ENCODE data around the gene GMCL2.

GMCL2 gene

DNA sequence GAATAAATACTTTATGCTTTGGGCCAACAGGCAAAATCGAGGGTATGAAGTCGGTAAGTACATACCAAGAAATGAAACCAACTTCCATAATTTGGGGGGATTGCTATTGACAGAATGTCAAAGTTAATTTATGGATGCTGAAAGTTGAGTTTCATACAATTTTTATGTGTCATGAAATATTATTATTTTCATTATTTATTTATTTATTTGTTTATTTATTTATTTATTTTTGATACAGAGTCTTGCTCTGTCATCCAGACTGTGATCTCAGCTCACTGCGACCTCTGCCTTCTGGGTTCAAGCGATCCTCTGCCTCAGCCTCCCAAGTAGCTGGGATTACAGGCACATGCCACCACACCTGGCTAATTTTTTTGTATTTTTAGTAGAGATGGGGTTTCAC lies 4.5 kb upstream of the GMCL2 start:
- Histone ChIP-seq H3K4me3 (ENCODE audit: low read depth, low read length) (no peak overlapping the region), H3K27ac (ENCODE audit: extremely low read depth, low read depth, low read length) (no peak overlapping the region), H3K36me3 (ENCODE audit: control insufficient read depth in 2 of 2, insufficient read depth in 1 of 2, low read length in 2 of 2) (no peaks in the 10 kb centered on the region), H3K9me3 (ENCODE audit: control insufficient read depth, insufficient read depth, low read depth, low read length) (no peaks in the 10 kb centered on the region), H3K4me1 (ENCODE audit: control insufficient read depth, insufficient read depth, low read length) (no peaks in the 10 kb centered on the region)
- ChIA-PET CTCF (interaction anchor here (0.5 kb wide), 1 partner anchor 103 kb away, joined by 3 read pairs; no protein-coding TSS in a partner anchor), POLR2A (interaction anchor here (2.0 kb wide), 1 partner anchor 13 kb away, joined by 6 read pairs; the partner anchor contains the start of gene HNRNPAB)
- TF ChIP-seq, protein P1, sequence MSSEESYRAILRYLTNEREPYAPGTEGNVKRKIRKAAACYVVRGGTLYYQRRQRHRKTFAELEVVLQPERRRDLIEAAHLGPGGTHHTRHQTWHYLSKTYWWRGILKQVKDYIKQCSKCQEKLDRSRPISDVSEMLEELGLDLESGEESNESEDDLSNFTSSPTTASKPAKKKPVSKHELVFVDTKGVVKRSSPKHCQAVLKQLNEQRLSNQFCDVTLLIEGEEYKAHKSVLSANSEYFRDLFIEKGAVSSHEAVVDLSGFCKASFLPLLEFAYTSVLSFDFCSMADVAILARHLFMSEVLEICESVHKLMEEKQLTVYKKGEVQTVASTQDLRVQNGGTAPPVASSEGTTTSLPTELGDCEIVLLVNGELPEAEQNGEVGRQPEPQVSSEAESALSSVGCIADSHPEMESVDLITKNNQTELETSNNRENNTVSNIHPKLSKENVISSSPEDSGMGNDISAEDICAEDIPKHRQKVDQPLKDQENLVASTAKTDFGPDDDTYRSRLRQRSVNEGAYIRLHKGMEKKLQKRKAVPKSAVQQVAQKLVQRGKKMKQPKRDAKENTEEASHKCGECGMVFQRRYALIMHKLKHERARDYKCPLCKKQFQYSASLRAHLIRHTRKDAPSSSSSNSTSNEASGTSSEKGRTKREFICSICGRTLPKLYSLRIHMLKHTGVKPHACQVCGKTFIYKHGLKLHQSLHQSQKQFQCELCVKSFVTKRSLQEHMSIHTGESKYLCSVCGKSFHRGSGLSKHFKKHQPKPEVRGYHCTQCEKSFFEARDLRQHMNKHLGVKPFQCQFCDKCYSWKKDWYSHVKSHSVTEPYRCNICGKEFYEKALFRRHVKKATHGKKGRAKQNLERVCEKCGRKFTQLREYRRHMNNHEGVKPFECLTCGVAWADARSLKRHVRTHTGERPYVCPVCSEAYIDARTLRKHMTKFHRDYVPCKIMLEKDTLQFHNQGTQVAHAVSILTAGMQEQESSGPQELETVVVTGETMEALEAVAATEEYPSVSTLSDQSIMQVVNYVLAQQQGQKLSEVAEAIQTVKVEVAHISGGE (tag by site-specific recombination; conservative IDR thresholded peaks at IDR 0.05; ENCODE audit: low read depth): peak; percentile 68
- TF ChIP-seq ZNF521 (tag by site-specific recombination; IDR thresholded peaks at IDR 0.05) (no peak), ZNF266 (tag by site-specific recombination; IDR thresholded peaks at IDR 0.05; ENCODE audit: low read depth) (peak; percentile 78), ZNF394 (tag by site-specific recombination; IDR thresholded peaks at IDR 0.05; ENCODE audit: borderline replicate concordance) (peak; percentile 86; the same call in 1 of the 2 replicates), IKZF3 (tag by site-specific recombination; IDR thresholded peaks at IDR 0.05) (no peak), ZNF19 (tag by site-specific recombination; IDR thresholded peaks at IDR 0.05; ENCODE audit: low read depth) (0 out of 2 replicates have a peak, but pooled peaks have one; percentile 30), ZNF623 (tag by site-specific recombination; IDR thresholded peaks at IDR 0.05) (peak; percentile 53), ZNF791 (tag by site-specific recombination; IDR thresholded peaks at IDR 0.05) (0 out of 2 replicates have a peak, but pooled peaks have one; percentile 19), ZNF555 (tag by site-specific recombination; conservative IDR thresholded peaks at IDR 0.05) (peak; percentile 57), ZNF202 (tag by site-specific recombination; IDR thresholded peaks at IDR 0.05; ENCODE audit: borderline replicate concordance) (peak; percentile 93), ZNF16 (tag by site-specific recombination; IDR thresholded peaks at IDR 0.05; ENCODE audit: low read depth) (no peak), ZNF510 (tag by site-specific recombination; IDR thresholded peaks at IDR 0.05; ENCODE audit: insufficient replicate concordance) (peak; percentile 68), ZNF223 (tag by site-specific recombination; IDR thresholded peaks at IDR 0.05) (0 out of 2 replicates have a peak, but pooled peaks have one; percentile 26), ZBTB8A (tag by site-specific recombination; IDR thresholded peaks at IDR 0.05) (peak; percentile 61), ZNF514 (tag by site-specific recombination; IDR thresholded peaks at IDR 0.05) (0 out of 2 replicates have a peak, but pooled peaks have one; percentile 31), ZBTB1 (tag by site-specific recombination; IDR thresholded peaks at IDR 0.05) (0 out of 2 replicates have a peak, but pooled peaks have one; percentile 56), ZNF292 (tag by site-specific recombination; IDR thresholded peaks at IDR 0.05; ENCODE audit: borderline replicate concordance, low read depth) (peak; percentile 68; the same call in 1 of the 2 replicates), ZNF530 (tag by site-specific recombination; IDR thresholded peaks at IDR 0.05; ENCODE audit: low read depth) (0 out of 2 replicates have a peak, but pooled peaks have one; percentile 12), ZNF560 (tag by site-specific recombination; IDR thresholded peaks at IDR 0.05; ENCODE audit: borderline replicate concordance) (peak; percentile 70; the same call in 1 of the 2 replicates), ZNF433 (tag by site-specific recombination; IDR thresholded peaks at IDR 0.05; ENCODE audit: low read depth) (peak; percentile 67; the same call in 1 of the 2 replicates), ZNF354C (tag by site-specific recombination; IDR thresholded peaks at IDR 0.05; ENCODE audit: borderline replicate concordance, low read depth) (0 out of 2 replicates have a peak, but pooled peaks have one; percentile 38), ZNF664 (tag by site-specific recombination; IDR thresholded peaks at IDR 0.05) (0 out of 2 replicates have a peak, but pooled peaks have one; percentile 16)
- TF ChIP-seq, protein P2, sequence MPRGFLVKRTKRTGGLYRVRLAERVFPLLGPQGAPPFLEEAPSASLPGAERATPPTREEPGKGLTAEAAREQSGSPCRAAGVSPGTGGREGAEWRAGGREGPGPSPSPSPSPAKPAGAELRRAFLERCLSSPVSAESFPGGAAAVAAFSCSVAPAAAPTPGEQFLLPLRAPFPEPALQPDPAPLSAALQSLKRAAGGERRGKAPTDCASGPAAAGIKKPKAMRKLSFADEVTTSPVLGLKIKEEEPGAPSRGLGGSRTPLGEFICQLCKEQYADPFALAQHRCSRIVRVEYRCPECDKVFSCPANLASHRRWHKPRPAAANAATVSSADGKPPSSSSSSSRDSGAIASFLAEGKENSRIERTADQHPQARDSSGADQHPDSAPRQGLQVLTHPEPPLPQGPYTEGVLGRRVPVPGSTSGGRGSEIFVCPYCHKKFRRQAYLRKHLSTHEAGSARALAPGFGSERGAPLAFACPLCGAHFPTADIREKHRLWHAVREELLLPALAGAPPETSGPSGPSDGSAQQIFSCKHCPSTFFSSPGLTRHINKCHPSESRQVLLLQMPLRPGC (tag by site-specific recombination; IDR thresholded peaks at IDR 0.05): no peak
- TF ChIP-seq, protein P3, sequence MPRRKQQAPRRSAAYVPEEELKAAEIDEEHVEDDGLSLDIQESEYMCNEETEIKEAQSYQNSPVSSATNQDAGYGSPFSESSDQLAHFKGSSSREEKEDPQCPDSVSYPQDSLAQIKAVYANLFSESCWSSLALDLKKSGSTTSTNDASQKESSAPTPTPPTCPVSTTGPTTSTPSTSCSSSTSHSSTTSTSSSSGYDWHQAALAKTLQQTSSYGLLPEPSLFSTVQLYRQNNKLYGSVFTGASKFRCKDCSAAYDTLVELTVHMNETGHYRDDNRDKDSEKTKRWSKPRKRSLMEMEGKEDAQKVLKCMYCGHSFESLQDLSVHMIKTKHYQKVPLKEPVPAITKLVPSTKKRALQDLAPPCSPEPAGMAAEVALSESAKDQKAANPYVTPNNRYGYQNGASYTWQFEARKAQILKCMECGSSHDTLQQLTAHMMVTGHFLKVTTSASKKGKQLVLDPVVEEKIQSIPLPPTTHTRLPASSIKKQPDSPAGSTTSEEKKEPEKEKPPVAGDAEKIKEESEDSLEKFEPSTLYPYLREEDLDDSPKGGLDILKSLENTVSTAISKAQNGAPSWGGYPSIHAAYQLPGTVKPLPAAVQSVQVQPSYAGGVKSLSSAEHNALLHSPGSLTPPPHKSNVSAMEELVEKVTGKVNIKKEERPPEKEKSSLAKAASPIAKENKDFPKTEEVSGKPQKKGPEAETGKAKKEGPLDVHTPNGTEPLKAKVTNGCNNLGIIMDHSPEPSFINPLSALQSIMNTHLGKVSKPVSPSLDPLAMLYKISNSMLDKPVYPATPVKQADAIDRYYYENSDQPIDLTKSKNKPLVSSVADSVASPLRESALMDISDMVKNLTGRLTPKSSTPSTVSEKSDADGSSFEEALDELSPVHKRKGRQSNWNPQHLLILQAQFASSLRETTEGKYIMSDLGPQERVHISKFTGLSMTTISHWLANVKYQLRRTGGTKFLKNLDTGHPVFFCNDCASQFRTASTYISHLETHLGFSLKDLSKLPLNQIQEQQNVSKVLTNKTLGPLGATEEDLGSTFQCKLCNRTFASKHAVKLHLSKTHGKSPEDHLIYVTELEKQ (tag by site-specific recombination; IDR thresholded peaks at IDR 0.05; ENCODE audit: borderline replicate concordance): 0 out of 2 replicates have a peak, but pooled peaks have one; percentile 10
- TF ChIP-seq, protein P4, sequence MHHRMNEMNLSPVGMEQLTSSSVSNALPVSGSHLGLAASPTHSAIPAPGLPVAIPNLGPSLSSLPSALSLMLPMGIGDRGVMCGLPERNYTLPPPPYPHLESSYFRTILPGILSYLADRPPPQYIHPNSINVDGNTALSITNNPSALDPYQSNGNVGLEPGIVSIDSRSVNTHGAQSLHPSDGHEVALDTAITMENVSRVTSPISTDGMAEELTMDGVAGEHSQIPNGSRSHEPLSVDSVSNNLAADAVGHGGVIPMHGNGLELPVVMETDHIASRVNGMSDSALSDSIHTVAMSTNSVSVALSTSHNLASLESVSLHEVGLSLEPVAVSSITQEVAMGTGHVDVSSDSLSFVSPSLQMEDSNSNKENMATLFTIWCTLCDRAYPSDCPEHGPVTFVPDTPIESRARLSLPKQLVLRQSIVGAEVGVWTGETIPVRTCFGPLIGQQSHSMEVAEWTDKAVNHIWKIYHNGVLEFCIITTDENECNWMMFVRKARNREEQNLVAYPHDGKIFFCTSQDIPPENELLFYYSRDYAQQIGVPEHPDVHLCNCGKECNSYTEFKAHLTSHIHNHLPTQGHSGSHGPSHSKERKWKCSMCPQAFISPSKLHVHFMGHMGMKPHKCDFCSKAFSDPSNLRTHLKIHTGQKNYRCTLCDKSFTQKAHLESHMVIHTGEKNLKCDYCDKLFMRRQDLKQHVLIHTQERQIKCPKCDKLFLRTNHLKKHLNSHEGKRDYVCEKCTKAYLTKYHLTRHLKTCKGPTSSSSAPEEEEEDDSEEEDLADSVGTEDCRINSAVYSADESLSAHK (tag by site-specific recombination; IDR thresholded peaks at IDR 0.05): no peak
